A549 (cell line): ENCODE measurements around the gene TMEM145.

ENCODE experiments used
- CHD2 ChIP-seq: fragments of 150-350 bp; IDR thresholded peaks from 2 replicates; pipeline ENCODE4 v1.6.1; 2014; ENCODE audit warnings: low read length; ENCODE audit not compliant: partially characterized antibody
- EP300 ChIP-seq, 2 experiments: fragments of >200 bp; sonication (Bioruptor Twin); formaldehyde crosslinking; IDR thresholded peaks; 2 replicates in 1 of 2; 3 replicates in 1 of 2; pipeline ENCODE4 v1.6.1; 2016 to 2017
- ESRRA ChIP-seq: fragments of 150-350 bp; IDR thresholded peaks from 2 replicates; pipeline ENCODE4 v1.6.1; 2014; ENCODE audit warnings: mild to moderate bottlenecking, low read length, borderline replicate concordance
- HMGXB4 ChIP-seq: fragments of 250-450 bp; sonication (Bioruptor Pico); IDR thresholded peaks from 2 replicates; pipeline ENCODE4 v1.5.0; 2021; ENCODE audit warnings: mild to moderate bottlenecking, moderate library complexity, borderline replicate concordance
- KDM1A ChIP-seq: fragments of 200-600 bp; sonication (generic); IDR thresholded peaks from 2 replicates; pipeline ENCODE4 v1.6.1; 2016; ENCODE audit warnings: low read depth, mild to moderate bottlenecking
- MAFK ChIP-seq: fragments of 450-650 bp; IDR thresholded peaks from 2 replicates; pipeline ENCODE4 v1.6.1; 2014; ENCODE audit not compliant: partially characterized antibody
- MYC ChIP-seq: IDR thresholded peaks from 2 replicates; pipeline ENCODE4 v1.6.1; 2012; ENCODE audit warnings: mild to moderate bottlenecking, inconsistent platforms, low read length, improper control_type of control experiment, borderline replicate concordance
- NPAS2 ChIP-seq: fragments of 250-450 bp; sonication (Bioruptor Pico); IDR thresholded peaks from 2 replicates; pipeline ENCODE4 v1.8.0; 2022; ENCODE audit warnings: mild to moderate bottlenecking, moderate library complexity, borderline replicate concordance
- PBX3 ChIP-seq: IDR thresholded peaks from 2 replicates; pipeline ENCODE4 v1.6.1; 2012
- POLR2A ChIP-seq: IDR thresholded peaks from 2 replicates; pipeline ENCODE4 v1.6.1; 2012; ENCODE audit warnings: mild to moderate bottlenecking, low read length
- RAD21 ChIP-seq, 2 experiments: fragments of >200 bp in 1 of 2; sonication (Bioruptor Twin) in 1 of 2; formaldehyde crosslinking in 1 of 2; IDR thresholded peaks in 1 of 2; conservative IDR thresholded peaks in 1 of 2; 2 replicates in 1 of 2; 3 replicates in 1 of 2; pipeline ENCODE4 v1.6.1; 2012 to 2018; ENCODE audit warnings: inconsistent platforms in 1 of 2
- RNF2 ChIP-seq: fragments of 200-600 bp; sonication (generic); IDR thresholded peaks from 2 replicates; pipeline ENCODE4 v1.6.1; 2016; ENCODE audit warnings: low read depth, mild to moderate bottlenecking, antibody characterized with exemption, moderate library complexity, borderline replicate concordance
- ZNF302 ChIP-seq: fragments of 250-450 bp; sonication (Bioruptor Pico); IDR thresholded peaks from 2 replicates; pipeline ENCODE4 v1.9.0; 2021; ENCODE audit warnings: inconsistent platforms, mild to moderate bottlenecking, moderate library complexity
- TF ChIP-seq, protein P1 (sequence below): fragments of >200 bp; sonication (Bioruptor Twin); formaldehyde crosslinking; IDR thresholded peaks from 3 replicates; pipeline ENCODE4 v1.5.1; 2016

DNA sequence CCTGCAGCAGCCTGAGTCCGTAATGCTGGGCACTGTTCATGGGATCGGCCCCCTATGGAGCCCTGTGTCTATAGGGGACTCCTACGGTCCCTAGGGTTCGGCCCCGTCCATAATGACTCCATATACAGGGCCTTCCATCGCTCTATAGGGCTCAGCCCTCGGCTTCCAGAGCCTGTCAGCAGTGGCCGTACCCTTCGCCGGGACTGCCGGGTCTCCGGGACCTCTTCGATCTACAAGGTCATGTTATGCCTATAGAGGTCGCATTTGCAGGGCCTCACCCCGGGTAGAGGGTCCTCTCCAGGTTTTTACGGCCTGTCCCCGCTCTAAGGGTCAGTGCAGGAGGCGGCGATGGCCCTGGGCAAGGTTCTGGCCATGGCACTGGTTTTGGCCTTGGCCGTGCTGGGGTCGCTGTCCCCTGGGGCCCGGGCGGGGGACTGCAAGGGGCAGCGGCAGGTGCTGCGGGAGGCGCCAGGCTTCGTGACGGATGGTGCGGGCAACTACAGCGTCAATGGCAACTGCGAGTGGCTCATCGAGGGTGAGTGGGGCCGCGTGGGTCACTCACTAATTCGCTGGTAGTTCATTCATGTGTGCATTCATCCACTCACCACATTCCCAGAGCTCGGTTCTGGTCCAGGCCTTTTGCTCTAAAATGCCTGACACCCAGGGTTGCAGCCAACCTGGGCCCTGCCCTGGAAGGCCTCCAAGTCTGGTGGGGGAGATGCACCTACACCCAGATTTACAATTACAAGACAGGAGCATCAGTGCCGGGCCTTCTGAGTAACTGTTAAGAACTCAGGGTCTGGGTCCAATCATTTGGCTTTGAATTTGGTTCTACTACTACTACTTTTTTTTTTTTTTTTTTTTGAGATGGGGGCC, 13.0 kb downstream of the TMEM145 start:
- TF ChIP-seq POLR2A (peak; percentile 7; the same call in 1 of the 2 replicates), MAFK (no peak), PBX3 (no peak), EP300 (IDR thresholded peaks at IDR 0.05) (no peak), RAD21 (conservative IDR thresholded peaks at IDR 0.05 in 1 of 2, IDR thresholded peaks at IDR 0.05 in 1 of 2) (no peak), ESRRA (no peak), HMGXB4 (CRISPR knock-in tag) (no peak), CHD2 (no peak), RNF2 (no peak), NPAS2 (no peak), MYC (no peak), ZNF302 (no peak), KDM1A (no peak)
- TF ChIP-seq, protein P1, sequence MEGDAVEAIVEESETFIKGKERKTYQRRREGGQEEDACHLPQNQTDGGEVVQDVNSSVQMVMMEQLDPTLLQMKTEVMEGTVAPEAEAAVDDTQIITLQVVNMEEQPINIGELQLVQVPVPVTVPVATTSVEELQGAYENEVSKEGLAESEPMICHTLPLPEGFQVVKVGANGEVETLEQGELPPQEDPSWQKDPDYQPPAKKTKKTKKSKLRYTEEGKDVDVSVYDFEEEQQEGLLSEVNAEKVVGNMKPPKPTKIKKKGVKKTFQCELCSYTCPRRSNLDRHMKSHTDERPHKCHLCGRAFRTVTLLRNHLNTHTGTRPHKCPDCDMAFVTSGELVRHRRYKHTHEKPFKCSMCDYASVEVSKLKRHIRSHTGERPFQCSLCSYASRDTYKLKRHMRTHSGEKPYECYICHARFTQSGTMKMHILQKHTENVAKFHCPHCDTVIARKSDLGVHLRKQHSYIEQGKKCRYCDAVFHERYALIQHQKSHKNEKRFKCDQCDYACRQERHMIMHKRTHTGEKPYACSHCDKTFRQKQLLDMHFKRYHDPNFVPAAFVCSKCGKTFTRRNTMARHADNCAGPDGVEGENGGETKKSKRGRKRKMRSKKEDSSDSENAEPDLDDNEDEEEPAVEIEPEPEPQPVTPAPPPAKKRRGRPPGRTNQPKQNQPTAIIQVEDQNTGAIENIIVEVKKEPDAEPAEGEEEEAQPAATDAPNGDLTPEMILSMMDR, result peak; percentile 43
